ENCODE measurements around the gene TFB1M.
"Not testable (repeated sequence)": the region's sequence is repeated elsewhere in the genome, so short reads cannot be mapped to it uniquely, and the experiment has no call there.

TFB1M gene

DNA sequence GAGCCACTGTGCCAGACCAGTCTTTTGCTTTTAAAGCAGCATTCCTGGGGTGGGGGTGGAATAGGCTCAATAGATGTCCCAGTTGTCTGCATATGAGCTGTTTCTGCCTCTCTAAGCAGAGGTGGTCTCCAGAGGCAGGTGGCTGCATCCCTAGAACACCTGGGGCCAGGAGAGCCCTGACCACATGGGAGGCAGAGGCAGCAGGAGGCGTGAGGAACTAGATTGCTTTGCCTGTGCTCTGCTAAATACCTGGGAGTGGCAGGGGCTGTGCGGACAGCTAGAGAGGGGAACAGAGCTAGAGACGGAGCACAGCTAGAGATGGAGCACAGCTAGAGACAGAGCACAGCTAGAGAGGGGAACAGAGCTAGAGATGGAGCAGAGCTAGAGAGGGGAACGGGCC lies 79.6 kb downstream of the TFB1M start:
- Histone ChIP-seq H3K9me3 (ENCODE audit: low read depth, low read length) (no peaks in the 10 kb centered on the region), H3K36me3 (ENCODE audit: insufficient read depth, low read length) (no peaks in the 10 kb centered on the region), H3K4me3 (no peak overlapping the region), H3K9ac (ENCODE audit: insufficient read length) (no peak overlapping the region), H3K27ac (no peak overlapping the region)
- TF ChIP-seq EZH2 (IDR thresholded peaks at IDR 0.05) (no peak), POLR2AphosphoS5 (IDR thresholded peaks at IDR 0.05; ENCODE audit: borderline replicate concordance, low read depth, low read length) (no peak), FOXP2 (optimal IDR thresholded peaks at IDR 0.05; ENCODE audit: control extremely low read depth, extremely low read length, insufficient read depth) (no peak)
- no peak for DNase-seq (ENCODE audit: low read depth, low spot score)

DNA sequence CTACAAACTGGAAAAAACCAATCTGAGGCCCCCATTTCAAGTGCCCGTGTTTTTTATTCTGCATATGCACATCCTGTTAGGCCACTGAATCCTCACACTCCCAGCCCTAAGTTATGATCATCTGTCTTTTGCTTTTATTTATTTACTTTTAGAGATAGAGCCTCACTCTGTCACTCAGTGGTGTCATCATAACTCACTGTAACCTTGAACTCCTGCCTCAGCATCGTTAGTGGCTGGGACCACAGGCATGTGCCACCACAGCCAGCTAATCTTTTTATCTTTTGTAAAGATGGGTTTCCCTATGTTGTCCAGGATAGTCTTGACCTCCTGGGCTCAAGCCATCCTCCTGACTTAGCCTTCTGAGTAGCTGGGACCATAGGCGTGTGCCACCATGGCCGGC lies 80.1 kb downstream of the TFB1M start:
- DNase-seq (ENCODE audit: low read depth, low spot score) = no peak
- Histone ChIP-seq H3K27ac (no peak overlapping the region), H3K9me3 (ENCODE audit: low read depth, low read length) (no peaks in the 10 kb centered on the region), H3K9ac (ENCODE audit: insufficient read length) (no peak overlapping the region), H3K4me3 (no peak overlapping the region), H3K36me3 (ENCODE audit: insufficient read depth, low read length) (no peaks in the 10 kb centered on the region)
- TF ChIP-seq POLR2AphosphoS5 (IDR thresholded peaks at IDR 0.05; ENCODE audit: borderline replicate concordance, low read depth, low read length) (no peak), EZH2 (IDR thresholded peaks at IDR 0.05) (no peak)

DNA sequence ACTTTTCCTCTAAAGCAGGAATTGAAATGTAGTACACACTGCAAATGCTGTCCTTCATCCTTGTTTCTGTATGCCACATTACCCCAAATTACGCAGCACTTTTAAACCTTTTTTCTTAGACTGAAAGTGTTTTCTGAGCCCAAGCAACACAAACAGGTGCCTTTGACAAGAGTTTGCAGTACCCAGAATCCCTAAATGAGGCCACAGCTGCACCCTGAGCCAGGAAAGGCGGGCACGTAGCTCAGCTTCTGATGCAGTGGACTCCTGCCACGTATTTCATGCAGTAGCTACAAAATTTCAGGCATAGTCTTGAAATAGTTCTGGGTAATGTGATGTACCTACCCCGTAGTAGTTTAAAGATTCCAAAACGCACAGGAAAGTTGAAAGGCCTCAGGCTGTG lies 81.4 kb downstream of the TFB1M start:
- H3K27ac ChIP-seq = no peak overlapping the region
- no peak overlapping the region for H3K9ac ChIP-seq (ENCODE audit: insufficient read length)
- no peak for DNase-seq (ENCODE audit: low read depth, low spot score)
- TF ChIP-seq POLR2AphosphoS5 (IDR thresholded peaks at IDR 0.05; ENCODE audit: borderline replicate concordance, low read depth, low read length) (no peak), FOXP2 (optimal IDR thresholded peaks at IDR 0.05; ENCODE audit: control extremely low read depth, extremely low read length, insufficient read depth) (no peak), EZH2 (IDR thresholded peaks at IDR 0.05) (no peak)
- H3K36me3 ChIP-seq (ENCODE audit: insufficient read depth, low read length) = no peaks in the 10 kb centered on the region
- H3K4me3 ChIP-seq = no peak overlapping the region
- no peaks in the 10 kb centered on the region for H3K9me3 ChIP-seq (ENCODE audit: low read depth, low read length)

DNA sequence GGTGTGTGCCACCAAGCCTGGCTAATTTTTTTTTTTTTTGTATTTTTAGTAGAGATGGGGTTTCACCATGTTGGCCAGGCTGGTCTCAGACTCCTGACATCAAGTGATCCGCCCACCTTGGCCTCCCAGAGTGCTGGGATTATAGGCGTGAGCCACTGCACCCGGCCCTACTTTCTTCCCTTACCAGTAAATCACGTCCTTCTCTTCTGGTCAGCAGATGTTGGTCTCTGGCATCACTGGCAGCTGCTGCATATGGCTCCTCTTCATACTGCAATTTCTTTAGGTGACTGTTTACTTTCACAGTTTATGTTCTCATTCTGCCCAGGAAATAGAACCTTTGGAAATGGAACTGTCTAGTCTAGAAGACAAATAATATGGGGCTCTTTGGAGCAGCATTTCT lies 83.3 kb downstream of the TFB1M start:
- not testable (repeated sequence) for H3K36me3 ChIP-seq (ENCODE audit: insufficient read depth, low read length); H3K9me3 ChIP-seq (ENCODE audit: low read depth, low read length); H3K9ac ChIP-seq (ENCODE audit: insufficient read length); H3K27ac ChIP-seq; DNase-seq (ENCODE audit: low read depth, low spot score); H3K4me3 ChIP-seq

DNA sequence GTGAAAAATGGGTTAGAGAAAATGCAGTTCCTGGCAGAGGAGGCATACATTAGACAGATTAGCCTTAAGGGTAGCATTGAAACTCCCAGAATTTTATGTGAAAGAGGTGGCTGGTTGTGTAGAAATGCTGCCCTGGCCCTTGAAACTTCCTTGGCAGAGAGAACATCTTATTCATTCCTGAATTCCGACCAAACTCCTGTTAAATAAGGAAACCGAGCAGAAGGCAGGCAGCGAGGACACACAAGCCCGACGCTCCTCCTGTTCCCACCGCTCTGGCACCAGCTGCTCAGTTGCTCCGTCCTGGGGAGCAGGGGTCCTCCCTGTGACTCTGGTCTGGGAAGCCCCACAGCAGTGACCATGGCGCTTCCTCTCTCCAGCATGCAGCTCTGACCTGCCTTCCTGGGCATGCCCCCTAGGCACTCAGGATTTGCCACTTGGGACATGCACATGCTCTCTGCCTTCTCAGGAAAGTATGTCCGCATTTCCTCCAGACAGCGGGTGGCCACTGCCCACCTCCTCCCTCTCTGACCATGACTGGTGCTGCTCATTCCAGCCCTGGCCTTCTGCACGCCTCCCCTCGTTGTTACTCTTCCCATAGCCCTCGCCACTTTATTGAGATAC lies 85.6 kb downstream of the TFB1M start:
- H3K27ac ChIP-seq = no peak overlapping the region

DNA sequence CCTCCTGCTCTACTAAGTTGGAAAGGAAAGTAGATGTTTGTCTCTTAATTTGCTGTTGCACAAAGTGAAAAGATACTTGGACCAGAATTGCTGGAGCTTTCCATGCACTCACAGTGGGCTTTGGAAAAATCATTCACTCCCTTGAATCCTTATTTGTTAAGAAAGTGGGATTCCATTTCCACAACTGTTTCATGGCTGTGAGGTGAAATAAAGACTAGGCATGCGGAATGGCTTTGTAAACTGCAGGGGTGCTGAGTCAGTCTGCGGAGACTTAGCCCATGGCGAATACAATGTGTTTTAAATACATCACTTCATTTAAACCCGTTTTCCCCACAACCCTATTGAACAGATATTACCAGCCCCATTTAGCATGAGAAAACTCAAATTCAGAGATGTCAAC lies 87.2 kb downstream of the TFB1M start:
- H3K9ac ChIP-seq (ENCODE audit: insufficient read length) = no peak overlapping the region
- DNase-seq (ENCODE audit: low read depth, low spot score) = no peak
- no peaks in the 10 kb centered on the region for H3K36me3 ChIP-seq (ENCODE audit: insufficient read depth, low read length)
- H3K27ac ChIP-seq = no peak overlapping the region
- H3K9me3 ChIP-seq (ENCODE audit: low read depth, low read length) = no peaks in the 10 kb centered on the region
- TF ChIP-seq POLR2AphosphoS5 (IDR thresholded peaks at IDR 0.05; ENCODE audit: borderline replicate concordance, low read depth, low read length) = no peak
- no peak for TF ChIP-seq EZH2 (IDR thresholded peaks at IDR 0.05)
- no peak for TF ChIP-seq FOXP2 (optimal IDR thresholded peaks at IDR 0.05; ENCODE audit: control extremely low read depth, extremely low read length, insufficient read depth)
- no peak overlapping the region for H3K4me3 ChIP-seq

More for the DNA sequence above, 85.6 kb downstream of the TFB1M start:
- no peak overlapping the region for H3K4me3 ChIP-seq
- no peak for TF ChIP-seq POLR2AphosphoS5 (IDR thresholded peaks at IDR 0.05; ENCODE audit: borderline replicate concordance, low read depth, low read length)
- TF ChIP-seq FOXP2 (optimal IDR thresholded peaks at IDR 0.05; ENCODE audit: control extremely low read depth, extremely low read length, insufficient read depth) = no peak
- no peak for TF ChIP-seq EZH2 (IDR thresholded peaks at IDR 0.05)
- no peak overlapping the region for H3K9ac ChIP-seq (ENCODE audit: insufficient read length)
- no peak for DNase-seq (ENCODE audit: low read depth, low spot score)
- H3K9me3 ChIP-seq (ENCODE audit: low read depth, low read length) = no peaks in the 10 kb centered on the region
- H3K36me3 ChIP-seq (ENCODE audit: insufficient read depth, low read length) = no peaks in the 10 kb centered on the region

DNA sequence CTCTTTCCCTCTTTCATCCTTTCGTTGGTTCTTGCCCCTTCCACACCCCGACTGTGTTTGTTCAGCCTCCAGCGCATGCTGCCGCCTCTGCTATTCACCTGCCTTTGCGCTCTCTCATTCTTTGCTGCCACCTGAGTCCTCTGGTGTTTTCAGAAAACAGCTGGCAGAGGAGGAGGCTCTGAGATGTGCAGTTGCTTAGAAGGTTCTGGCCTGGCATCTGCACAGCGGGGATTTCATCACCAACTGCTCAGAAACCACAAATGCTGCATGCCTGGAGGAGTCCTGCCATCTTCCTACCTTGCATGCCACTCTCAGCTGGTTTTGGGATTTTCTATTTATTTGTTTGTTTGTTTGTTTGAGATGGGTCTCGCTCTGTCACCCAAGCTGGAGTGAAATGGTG lies 89.7 kb downstream of the TFB1M start:
- no peak overlapping the region for H3K4me3 ChIP-seq
- H3K36me3 ChIP-seq (ENCODE audit: insufficient read depth, low read length) = no peaks in the 10 kb centered on the region
- H3K27ac ChIP-seq = no peak overlapping the region
- DNase-seq (ENCODE audit: low read depth, low spot score) = no peak
- H3K9me3 ChIP-seq (ENCODE audit: low read depth, low read length) = no peaks in the 10 kb centered on the region
- no peak overlapping the region for H3K9ac ChIP-seq (ENCODE audit: insufficient read length)
- TF ChIP-seq FOXP2 (optimal IDR thresholded peaks at IDR 0.05; ENCODE audit: control extremely low read depth, extremely low read length, insufficient read depth) = no peak
- no peak for TF ChIP-seq POLR2AphosphoS5 (IDR thresholded peaks at IDR 0.05; ENCODE audit: borderline replicate concordance, low read depth, low read length)

DNA sequence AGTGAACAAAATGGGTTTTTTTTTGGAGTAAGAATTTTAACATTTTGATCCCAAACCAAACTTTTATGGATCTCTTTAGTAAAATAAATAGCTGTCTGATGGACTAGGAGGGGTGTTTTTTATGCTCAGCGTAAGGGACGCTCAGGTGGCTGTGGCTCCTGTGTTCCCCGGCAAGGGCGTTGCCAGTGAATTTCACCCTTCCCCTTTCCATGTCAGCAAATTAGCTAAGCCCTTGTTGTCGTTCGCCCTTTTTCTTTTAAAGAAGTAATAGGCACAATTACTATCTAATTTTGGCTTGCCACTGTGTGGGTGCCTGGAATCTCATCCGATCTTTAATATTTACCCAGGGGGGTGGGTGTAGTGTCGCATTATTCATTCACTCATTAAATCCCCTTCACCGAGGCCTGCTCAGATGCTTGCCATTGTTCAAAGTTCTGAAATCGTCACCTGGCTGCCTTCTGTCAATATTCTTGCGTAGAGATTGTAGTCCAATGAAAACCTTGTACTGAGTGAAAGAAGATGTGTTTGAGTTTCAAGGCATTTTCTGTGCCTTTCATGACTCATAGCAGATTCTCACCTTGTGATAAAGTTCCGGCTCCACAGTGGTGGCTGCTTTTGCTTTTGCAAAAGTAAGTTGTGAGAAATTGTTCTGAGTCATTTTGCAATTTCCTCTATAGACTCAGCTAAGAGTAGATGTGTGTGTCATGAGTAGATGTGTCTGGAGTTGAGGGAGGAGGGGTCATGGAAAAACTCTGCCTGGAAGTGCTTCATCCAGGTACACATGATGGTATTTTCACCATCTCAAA lies 90.4 kb downstream of the TFB1M start:
- Histone ChIP-seq H3K9ac (ENCODE audit: insufficient read length) (no peak overlapping the region), H3K36me3 (ENCODE audit: insufficient read depth, low read length) (no peaks in the 10 kb centered on the region), H3K4me3 (no peak overlapping the region), H3K9me3 (ENCODE audit: low read depth, low read length) (no peaks in the 10 kb centered on the region), H3K27ac (no peak overlapping the region)
- TF ChIP-seq FOXP2 (optimal IDR thresholded peaks at IDR 0.05; ENCODE audit: control extremely low read depth, extremely low read length, insufficient read depth) = no peak
- TF ChIP-seq EZH2 (IDR thresholded peaks at IDR 0.05) = no peak
- TF ChIP-seq POLR2AphosphoS5 (IDR thresholded peaks at IDR 0.05; ENCODE audit: borderline replicate concordance, low read depth, low read length) = no peak
- no peak for DNase-seq (ENCODE audit: low read depth, low spot score)

DNA sequence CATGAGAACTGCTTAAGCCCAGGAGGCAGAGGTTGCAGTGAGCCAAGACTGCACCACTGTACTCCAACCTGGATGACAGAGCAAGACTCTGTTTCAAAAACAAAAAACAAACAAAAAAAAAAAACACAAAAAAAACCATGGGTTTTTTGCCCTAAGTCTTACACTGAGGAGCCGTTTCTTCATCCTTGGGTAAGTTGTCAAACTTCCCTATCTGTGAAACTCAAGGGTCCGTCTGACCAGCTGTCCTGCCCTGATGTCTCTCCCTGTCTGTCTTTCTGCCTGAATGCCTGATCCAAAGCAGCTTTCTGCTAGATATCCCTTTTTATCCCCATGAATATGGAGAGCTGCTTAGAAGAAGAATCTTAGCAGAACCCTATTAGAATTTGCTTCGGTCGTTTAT lies 91.8 kb downstream of the TFB1M start:
- H3K9me3 ChIP-seq (ENCODE audit: low read depth, low read length) = no peaks in the 10 kb centered on the region
- H3K36me3 ChIP-seq (ENCODE audit: insufficient read depth, low read length) = no peaks in the 10 kb centered on the region
- no peak for TF ChIP-seq EZH2 (IDR thresholded peaks at IDR 0.05)
- no peak for TF ChIP-seq FOXP2 (optimal IDR thresholded peaks at IDR 0.05; ENCODE audit: control extremely low read depth, extremely low read length, insufficient read depth)
- TF ChIP-seq POLR2AphosphoS5 (IDR thresholded peaks at IDR 0.05; ENCODE audit: borderline replicate concordance, low read depth, low read length) = no peak
- no peak overlapping the region for H3K4me3 ChIP-seq
- no peak for DNase-seq (ENCODE audit: low read depth, low spot score)
- H3K9ac ChIP-seq (ENCODE audit: insufficient read length) = no peak overlapping the region
- H3K27ac ChIP-seq = no peak overlapping the region

Measured in SK-N-MC (cell line).